ENCODE measurements around the gene SERPINE1. TPM values are rescaled to one million over a fixed set of nuclear protein-coding genes. Genes with fewer than 3 reads are reported as not detected.
"Not testable (repeated sequence)": the region's sequence is repeated elsewhere in the genome, so short reads cannot be mapped to it uniquely, and the experiment has no call there.

SERPINE1 gene
- total RNA-seq, 1 donor from 2014 or later = 4.3 TPM

DNA sequence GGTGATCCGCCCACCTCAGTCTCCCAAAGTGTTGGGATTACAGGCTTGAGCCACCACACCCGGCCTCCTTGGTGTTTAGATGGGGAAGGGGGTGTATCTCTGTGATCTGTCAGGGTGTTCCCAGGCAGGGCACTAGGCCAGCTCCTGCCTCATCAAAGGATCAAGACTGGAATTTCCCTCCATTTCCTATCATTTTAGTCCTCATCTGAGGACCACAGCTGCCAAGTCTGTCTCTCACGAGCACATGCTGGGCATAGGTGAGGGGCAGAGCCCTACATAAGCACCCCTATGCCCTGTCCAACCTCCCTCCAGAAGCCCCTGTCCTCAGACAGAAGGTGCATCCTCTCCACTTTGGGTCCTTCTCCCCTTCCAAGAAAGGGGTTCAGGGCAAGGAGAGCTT is 22.1 kb upstream of the SERPINE1 start:
- H3K27me3 ChIP-seq (ENCODE audit: low read depth) = no peaks in the 10 kb centered on the region
- TF ChIP-seq, protein P1, sequence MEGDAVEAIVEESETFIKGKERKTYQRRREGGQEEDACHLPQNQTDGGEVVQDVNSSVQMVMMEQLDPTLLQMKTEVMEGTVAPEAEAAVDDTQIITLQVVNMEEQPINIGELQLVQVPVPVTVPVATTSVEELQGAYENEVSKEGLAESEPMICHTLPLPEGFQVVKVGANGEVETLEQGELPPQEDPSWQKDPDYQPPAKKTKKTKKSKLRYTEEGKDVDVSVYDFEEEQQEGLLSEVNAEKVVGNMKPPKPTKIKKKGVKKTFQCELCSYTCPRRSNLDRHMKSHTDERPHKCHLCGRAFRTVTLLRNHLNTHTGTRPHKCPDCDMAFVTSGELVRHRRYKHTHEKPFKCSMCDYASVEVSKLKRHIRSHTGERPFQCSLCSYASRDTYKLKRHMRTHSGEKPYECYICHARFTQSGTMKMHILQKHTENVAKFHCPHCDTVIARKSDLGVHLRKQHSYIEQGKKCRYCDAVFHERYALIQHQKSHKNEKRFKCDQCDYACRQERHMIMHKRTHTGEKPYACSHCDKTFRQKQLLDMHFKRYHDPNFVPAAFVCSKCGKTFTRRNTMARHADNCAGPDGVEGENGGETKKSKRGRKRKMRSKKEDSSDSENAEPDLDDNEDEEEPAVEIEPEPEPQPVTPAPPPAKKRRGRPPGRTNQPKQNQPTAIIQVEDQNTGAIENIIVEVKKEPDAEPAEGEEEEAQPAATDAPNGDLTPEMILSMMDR (IDR thresholded peaks at IDR 0.05; ENCODE audit: borderline replicate concordance) = no peak
- peak overlapping the region; percentile 8 for H3K27ac ChIP-seq (replicated peaks)
- no peaks in the 10 kb centered on the region for H3K36me3 ChIP-seq
- peaks cover 40% of the 10 kb centered on the region for H3K4me1 ChIP-seq
- H3K9me3 ChIP-seq (replicated peaks) = no peaks in the 10 kb centered on the region
- H3K4me3 ChIP-seq = no peak overlapping the region
- DNase-seq = no peak
- intact Hi-C loops (cut with micrococcal nuclease) = no loop called here

DNA sequence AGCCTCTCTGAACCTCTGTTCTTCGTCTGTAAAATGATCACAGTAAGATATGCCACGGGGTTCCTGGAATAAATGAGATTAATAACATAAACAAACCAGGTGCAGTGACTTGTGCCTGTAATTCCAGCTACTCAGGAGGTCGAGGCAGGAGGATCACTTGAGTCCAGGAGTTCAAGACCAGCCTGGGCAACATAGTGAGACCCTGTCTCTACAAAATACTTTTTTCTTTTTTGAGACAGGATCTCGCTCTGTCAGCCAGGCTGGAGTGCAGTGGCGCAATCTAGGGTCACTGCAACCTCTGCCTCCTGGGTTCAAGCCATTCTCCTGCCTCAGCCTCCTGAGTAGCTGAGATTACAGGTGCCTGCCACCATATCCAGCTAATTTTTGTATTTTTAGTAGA is 21.7 kb upstream of the SERPINE1 start:
- H3K9me3 ChIP-seq (replicated peaks); H3K27me3 ChIP-seq (ENCODE audit: low read depth); intact Hi-C loops (cut with micrococcal nuclease); DNase-seq; H3K27ac ChIP-seq (replicated peaks); H3K36me3 ChIP-seq; H3K4me3 ChIP-seq: not testable (repeated sequence)
- peaks cover 35% of the 10 kb centered on the region for H3K4me1 ChIP-seq

DNA sequence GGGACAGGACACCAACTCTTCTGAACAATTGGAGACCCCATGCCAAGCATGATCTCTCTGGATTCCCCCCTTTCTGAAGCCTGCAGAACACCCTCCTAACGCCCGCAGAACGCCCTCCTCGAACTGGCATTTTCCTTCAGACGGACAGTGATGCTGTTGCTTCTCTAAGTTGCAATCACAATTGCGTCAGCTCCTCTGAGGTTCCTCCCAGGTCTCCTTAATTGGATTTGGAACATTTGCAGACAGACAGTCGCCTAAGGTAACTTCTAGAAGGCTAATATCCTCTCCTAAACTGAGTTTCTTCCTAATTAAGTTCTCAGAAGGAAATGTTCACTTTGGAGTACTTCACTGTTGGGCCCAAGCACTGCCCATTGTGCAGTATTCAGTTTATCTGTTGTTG is 20.5 kb upstream of the SERPINE1 start:
- TF ChIP-seq, protein P1 (IDR thresholded peaks at IDR 0.05; ENCODE audit: borderline replicate concordance) = no peak
- intact Hi-C loops (cut with micrococcal nuclease) = no loop called here
- DNase-seq = no peak

DNA sequence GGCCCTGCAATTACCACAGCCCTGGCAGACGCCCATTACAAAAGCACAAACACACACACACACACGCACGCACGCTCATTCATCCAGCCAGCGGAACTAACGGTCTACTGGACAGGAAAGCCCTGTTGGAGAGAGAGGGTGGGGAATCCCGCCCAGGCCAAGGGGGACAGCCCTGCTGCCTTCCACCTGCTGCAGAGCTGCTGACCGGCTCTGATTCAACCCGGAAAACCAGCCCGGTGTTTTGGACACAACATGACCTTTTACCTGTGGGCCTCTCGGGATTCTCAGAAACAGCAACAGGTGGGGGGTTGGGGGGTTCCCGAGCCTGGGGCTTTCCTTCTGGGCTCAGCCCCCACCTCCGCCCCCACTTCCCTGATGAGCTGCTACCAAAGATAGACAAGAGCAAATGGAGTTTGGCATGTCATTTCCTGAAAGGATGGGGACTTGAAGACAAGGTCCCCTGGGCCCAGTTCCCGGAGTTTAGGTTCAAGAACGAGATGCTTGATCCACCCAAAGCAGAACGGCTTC is 18.5 kb upstream of the SERPINE1 start:
- Histone ChIP-seq H3K4me3 (no peak overlapping the region), H3K27ac (replicated peaks) (peak overlapping the region; percentile 65), H3K9me3 (replicated peaks) (no peaks in the 10 kb centered on the region), H3K36me3 (no peaks in the 10 kb centered on the region), H3K27me3 (ENCODE audit: low read depth) (no peaks in the 10 kb centered on the region), H3K4me1 (peaks cover 48% of the 10 kb centered on the region)
- TF ChIP-seq, protein P1 (IDR thresholded peaks at IDR 0.05; ENCODE audit: borderline replicate concordance) = no peak
- intact Hi-C loops (cut with micrococcal nuclease) = no loop called here
- DNase-seq = peak; percentile 64

More for the DNA sequence above, 20.5 kb upstream of the SERPINE1 start:
- no peaks in the 10 kb centered on the region for H3K9me3 ChIP-seq (replicated peaks)
- no peaks in the 10 kb centered on the region for H3K36me3 ChIP-seq
- H3K27ac ChIP-seq (replicated peaks) = no peak overlapping the region
- no peak overlapping the region for H3K4me3 ChIP-seq
- H3K4me1 ChIP-seq = peaks cover 34% of the 10 kb centered on the region
- no peaks in the 10 kb centered on the region for H3K27me3 ChIP-seq (ENCODE audit: low read depth)

DNA sequence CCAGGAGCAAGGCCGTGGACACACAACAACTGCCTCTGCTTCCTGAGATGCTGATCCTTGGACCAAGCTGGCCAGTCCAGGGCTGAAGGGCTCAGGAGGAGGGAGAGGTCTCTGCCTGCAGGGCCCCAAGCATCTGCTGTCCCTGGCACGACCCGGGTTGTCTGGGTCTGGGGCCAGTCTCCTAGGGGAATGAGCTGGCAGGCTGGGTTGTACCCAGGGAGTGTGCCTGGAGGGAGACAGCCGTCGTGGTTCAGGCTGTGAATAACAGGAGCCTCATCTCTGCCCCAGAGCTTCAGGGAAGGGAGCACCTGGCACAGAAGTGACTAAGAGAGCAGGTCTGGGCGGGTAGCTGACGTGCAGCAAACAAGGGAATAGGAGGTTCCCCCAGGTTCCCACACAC is 17.9 kb upstream of the SERPINE1 start:
- Histone ChIP-seq H3K27me3 (ENCODE audit: low read depth) (no peaks in the 10 kb centered on the region), H3K36me3 (no peaks in the 10 kb centered on the region), H3K4me1 (peaks cover 47% of the 10 kb centered on the region), H3K9me3 (replicated peaks) (no peaks in the 10 kb centered on the region), H3K4me3 (no peak overlapping the region), H3K27ac (replicated peaks) (peak overlapping the region; percentile 65)
- intact Hi-C loops (cut with micrococcal nuclease) = no loop called here
- no peak for DNase-seq
- TF ChIP-seq, protein P1 (IDR thresholded peaks at IDR 0.05; ENCODE audit: borderline replicate concordance) = no peak

DNA sequence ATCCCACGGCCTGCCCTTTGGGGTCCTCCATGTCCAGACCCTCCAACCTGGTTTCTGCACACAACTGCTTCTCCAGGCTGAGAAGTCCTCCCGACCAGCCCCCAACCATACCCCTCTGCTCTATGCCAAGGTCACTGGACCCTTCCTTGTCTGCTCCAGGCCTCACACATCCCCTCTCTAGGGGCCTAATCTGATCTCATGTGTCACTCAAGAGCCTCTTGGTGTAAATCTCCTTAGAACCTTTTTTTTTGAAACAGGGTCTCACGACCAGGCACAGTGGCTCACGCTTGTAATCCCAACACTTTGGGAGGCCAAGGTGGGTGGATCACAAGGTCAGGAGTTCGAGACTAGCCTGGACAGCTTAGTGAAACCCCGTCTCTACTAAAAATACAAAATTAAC is 17.5 kb upstream of the SERPINE1 start:
- TF ChIP-seq, protein P1 (IDR thresholded peaks at IDR 0.05; ENCODE audit: borderline replicate concordance) = no peak
- no peak overlapping the region for H3K27ac ChIP-seq (replicated peaks)
- no peaks in the 10 kb centered on the region for H3K27me3 ChIP-seq (ENCODE audit: low read depth)
- H3K4me1 ChIP-seq = peaks cover 43% of the 10 kb centered on the region
- H3K36me3 ChIP-seq = no peaks in the 10 kb centered on the region
- no peak for DNase-seq
- no peak overlapping the region for H3K4me3 ChIP-seq
- H3K9me3 ChIP-seq (replicated peaks) = no peaks in the 10 kb centered on the region
- intact Hi-C loops (cut with micrococcal nuclease) = no loop called here
